ENCODE measurements around the gene CDYL.

The CDYL gene

DNA sequence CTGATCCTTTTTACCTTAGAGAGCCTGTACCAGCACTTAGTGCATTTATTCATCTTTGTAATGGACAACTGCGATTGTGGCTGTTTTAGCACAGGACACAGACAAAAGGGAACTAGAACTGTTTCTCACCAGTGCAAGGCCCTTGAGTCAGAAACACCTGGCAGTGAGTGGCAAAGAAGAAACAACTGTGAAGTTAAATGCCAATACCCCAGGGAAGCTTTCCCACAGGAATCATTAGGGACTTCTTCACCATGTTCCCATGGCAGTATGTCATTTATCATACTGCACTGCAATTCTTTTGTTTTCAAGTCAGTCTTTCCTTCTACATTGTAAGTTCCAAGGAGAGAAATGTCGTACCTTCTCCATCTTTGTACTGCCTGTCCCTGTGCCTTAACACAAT is 28.6 kb upstream of the CDYL start:
- Histone ChIP-seq H3K9me3 (ENCODE audit: insufficient read depth, low read length) (no peaks in the 10 kb centered on the region), H3K79me2 (ENCODE audit: low read length) (no peaks in the 10 kb centered on the region), H3K4me2 (ENCODE audit: low read length) (no peak overlapping the region), H3K9ac (ENCODE audit: low read length) (no peak overlapping the region), H2AFZ (ENCODE audit: low read depth, low read length) (no peak overlapping the region), H3K4me3 (ENCODE audit: low read length) (no peak overlapping the region), H4K20me1 (ENCODE audit: insufficient read depth, low read length) (no peaks in the 10 kb centered on the region), H3K36me3 (replicated peaks; ENCODE audit: low read depth, low read length) (no peaks in the 10 kb centered on the region), H3K27ac (ENCODE audit: low read length) (no peak overlapping the region), H3K27me3 (ENCODE audit: low read depth, low read length) (no peaks in the 10 kb centered on the region), H3K4me1 (ENCODE audit: low read length) (no peaks in the 10 kb centered on the region)
- no peak for TF ChIP-seq EZH2phosphoT487 (IDR thresholded peaks at IDR 0.05; ENCODE audit: low read depth)
- TF ChIP-seq, protein P1, sequence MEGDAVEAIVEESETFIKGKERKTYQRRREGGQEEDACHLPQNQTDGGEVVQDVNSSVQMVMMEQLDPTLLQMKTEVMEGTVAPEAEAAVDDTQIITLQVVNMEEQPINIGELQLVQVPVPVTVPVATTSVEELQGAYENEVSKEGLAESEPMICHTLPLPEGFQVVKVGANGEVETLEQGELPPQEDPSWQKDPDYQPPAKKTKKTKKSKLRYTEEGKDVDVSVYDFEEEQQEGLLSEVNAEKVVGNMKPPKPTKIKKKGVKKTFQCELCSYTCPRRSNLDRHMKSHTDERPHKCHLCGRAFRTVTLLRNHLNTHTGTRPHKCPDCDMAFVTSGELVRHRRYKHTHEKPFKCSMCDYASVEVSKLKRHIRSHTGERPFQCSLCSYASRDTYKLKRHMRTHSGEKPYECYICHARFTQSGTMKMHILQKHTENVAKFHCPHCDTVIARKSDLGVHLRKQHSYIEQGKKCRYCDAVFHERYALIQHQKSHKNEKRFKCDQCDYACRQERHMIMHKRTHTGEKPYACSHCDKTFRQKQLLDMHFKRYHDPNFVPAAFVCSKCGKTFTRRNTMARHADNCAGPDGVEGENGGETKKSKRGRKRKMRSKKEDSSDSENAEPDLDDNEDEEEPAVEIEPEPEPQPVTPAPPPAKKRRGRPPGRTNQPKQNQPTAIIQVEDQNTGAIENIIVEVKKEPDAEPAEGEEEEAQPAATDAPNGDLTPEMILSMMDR (IDR thresholded peaks at IDR 0.05; ENCODE audit: low read depth, low read length), result no peak

DNA sequence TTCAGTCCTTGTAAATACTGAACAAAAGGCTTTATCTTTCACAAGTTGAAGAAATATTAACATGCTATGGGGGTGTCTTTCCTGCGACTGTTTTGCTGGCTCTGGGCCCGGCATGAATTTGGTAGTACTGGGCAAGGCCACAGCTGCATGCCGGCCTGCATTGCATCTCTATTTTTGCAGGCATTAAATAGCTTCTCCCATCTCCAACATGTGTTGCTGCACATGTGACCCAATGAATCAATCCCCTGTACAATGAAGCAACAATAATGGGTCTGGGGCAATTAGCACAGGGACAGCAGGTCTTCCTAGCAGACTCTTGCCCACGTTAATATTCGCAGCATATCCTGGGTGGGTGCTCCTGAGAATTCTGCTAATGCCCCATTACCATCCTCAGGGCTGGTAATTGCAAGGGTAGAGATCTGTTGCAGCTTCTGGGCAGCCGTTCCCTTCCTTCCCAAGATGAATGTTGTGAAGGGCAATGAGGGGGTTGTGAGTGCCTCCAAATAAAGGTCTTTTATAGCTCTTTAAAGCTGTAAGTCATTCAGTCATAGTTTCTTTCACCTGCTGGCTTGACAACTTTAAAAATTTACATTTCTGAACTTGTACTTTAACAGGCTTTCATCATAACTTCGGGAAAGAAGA is 24.3 kb upstream of the CDYL start:
- H3K4me2 ChIP-seq (ENCODE audit: low read length), result no peak overlapping the region
- H3K79me2 ChIP-seq (ENCODE audit: low read length), result no peaks in the 10 kb centered on the region
- H4K20me1 ChIP-seq (ENCODE audit: insufficient read depth, low read length), result no peaks in the 10 kb centered on the region
- no peaks in the 10 kb centered on the region for H3K27me3 ChIP-seq (ENCODE audit: low read depth, low read length)
- no peak overlapping the region for H3K9ac ChIP-seq (ENCODE audit: low read length)
- H3K36me3 ChIP-seq (replicated peaks; ENCODE audit: low read depth, low read length), result no peaks in the 10 kb centered on the region
- H3K27ac ChIP-seq (ENCODE audit: low read length), result no peak overlapping the region
- no peaks in the 10 kb centered on the region for H3K9me3 ChIP-seq (ENCODE audit: insufficient read depth, low read length)
- no peak for TF ChIP-seq EZH2phosphoT487 (IDR thresholded peaks at IDR 0.05; ENCODE audit: low read depth)
- TF ChIP-seq, protein P1 (IDR thresholded peaks at IDR 0.05; ENCODE audit: low read depth, low read length), result no peak
- no peak overlapping the region for H3K4me3 ChIP-seq (ENCODE audit: low read length)
- no peak overlapping the region for H2AFZ ChIP-seq (ENCODE audit: low read depth, low read length)
- no peaks in the 10 kb centered on the region for H3K4me1 ChIP-seq (ENCODE audit: low read length)

DNA sequence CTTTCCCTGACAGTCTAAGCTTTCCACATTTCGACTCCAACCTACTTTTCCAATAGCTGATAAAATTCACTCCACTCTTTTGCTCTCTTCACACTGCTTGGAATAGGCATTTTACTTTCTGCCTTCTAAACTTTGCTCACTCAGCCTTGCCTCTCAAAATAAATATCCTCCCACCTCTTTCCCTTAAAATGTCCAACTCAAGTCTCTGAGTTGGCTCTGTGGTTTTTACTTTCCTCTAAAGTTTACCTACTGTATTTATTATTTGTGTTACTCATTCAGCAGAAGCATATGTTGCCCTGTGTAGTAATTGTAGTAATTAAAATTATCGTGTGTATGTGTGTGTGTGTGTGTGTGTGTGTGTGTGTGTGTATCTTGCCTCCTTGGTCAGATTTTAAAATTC is 20.0 kb upstream of the CDYL start:
- no peaks in the 10 kb centered on the region for H3K36me3 ChIP-seq (replicated peaks; ENCODE audit: low read depth, low read length)
- H3K4me3 ChIP-seq (ENCODE audit: low read length), result no peak overlapping the region
- H3K27ac ChIP-seq (ENCODE audit: low read length), result no peak overlapping the region
- H3K9ac ChIP-seq (ENCODE audit: low read length), result no peak overlapping the region
- H3K27me3 ChIP-seq (ENCODE audit: low read depth, low read length), result no peaks in the 10 kb centered on the region
- H3K79me2 ChIP-seq (ENCODE audit: low read length), result no peaks in the 10 kb centered on the region
- no peaks in the 10 kb centered on the region for H4K20me1 ChIP-seq (ENCODE audit: insufficient read depth, low read length)
- H3K9me3 ChIP-seq (ENCODE audit: insufficient read depth, low read length), result no peaks in the 10 kb centered on the region
- H3K4me1 ChIP-seq (ENCODE audit: low read length), result no peaks in the 10 kb centered on the region
- no peak overlapping the region for H2AFZ ChIP-seq (ENCODE audit: low read depth, low read length)
- H3K4me2 ChIP-seq (ENCODE audit: low read length), result no peak overlapping the region
- TF ChIP-seq EZH2phosphoT487 (IDR thresholded peaks at IDR 0.05; ENCODE audit: low read depth), result no peak
- TF ChIP-seq, protein P1 (IDR thresholded peaks at IDR 0.05; ENCODE audit: low read depth, low read length), result no peak

DNA sequence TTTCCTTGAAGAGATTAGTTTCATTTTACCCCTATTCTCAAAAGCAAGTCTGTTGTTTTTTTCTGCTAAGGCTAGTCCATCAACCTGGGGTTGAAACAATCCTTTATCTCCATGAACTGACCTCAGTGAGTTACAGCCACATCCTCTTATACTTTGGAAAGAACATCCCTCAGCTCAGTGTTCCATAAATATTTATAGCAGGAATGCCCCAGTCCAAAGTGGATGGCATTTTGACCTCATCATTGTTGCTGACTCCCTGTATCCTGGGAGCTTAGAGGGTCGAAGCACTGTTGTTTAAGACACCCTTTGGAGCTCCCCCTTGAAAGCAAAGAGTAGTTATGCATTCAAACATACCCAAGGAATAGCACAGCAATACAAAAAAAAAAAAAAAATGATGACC is 16.2 kb upstream of the CDYL start:
- H3K36me3 ChIP-seq (replicated peaks; ENCODE audit: low read depth, low read length), result no peaks in the 10 kb centered on the region
- H2AFZ ChIP-seq (ENCODE audit: low read depth, low read length), result no peak overlapping the region
- no peaks in the 10 kb centered on the region for H3K4me1 ChIP-seq (ENCODE audit: low read length)
- no peak overlapping the region for H3K4me3 ChIP-seq (ENCODE audit: low read length)
- H3K27ac ChIP-seq (ENCODE audit: low read length), result no peak overlapping the region
- no peak overlapping the region for H3K9ac ChIP-seq (ENCODE audit: low read length)
- H4K20me1 ChIP-seq (ENCODE audit: insufficient read depth, low read length), result no peaks in the 10 kb centered on the region
- no peaks in the 10 kb centered on the region for H3K27me3 ChIP-seq (ENCODE audit: low read depth, low read length)
- no peaks in the 10 kb centered on the region for H3K79me2 ChIP-seq (ENCODE audit: low read length)
- H3K9me3 ChIP-seq (ENCODE audit: insufficient read depth, low read length), result peaks cover 5% of the 10 kb centered on the region; the same call in 1 of the 2 replicates
- no peak for TF ChIP-seq EZH2phosphoT487 (IDR thresholded peaks at IDR 0.05; ENCODE audit: low read depth)
- TF ChIP-seq, protein P1 (IDR thresholded peaks at IDR 0.05; ENCODE audit: low read depth, low read length), result no peak
- no peak overlapping the region for H3K4me2 ChIP-seq (ENCODE audit: low read length)

Measured in OCI-LY3 (cell line).